Suprapubic skin (tissue), 4 donors: Measurements from ENCODE around the gene NMRK1. TPM values are rescaled to one million over a fixed set of nuclear protein-coding genes. Genes with fewer than 3 reads are reported as not detected.

Experiments
- DNase-seq, 2 donors: peaks; one replicate each; pipeline ENCODE4 v3.0.0-alpha.2; 2019; ENCODE audit warnings: low spot score in 2 of 2
- H3K27ac ChIP-seq: fragments of 200-600 bp; sonication (generic); one replicate; pipeline ENCODE4 v1.5.1; 2019
- H3K27me3 ChIP-seq: fragments of 200-600 bp; sonication (generic); one replicate; pipeline ENCODE4 v1.5.1; 2019
- H3K36me3 ChIP-seq: fragments of 200-600 bp; sonication (generic); one replicate; pipeline ENCODE4 v1.5.1; 2019
- H3K4me1 ChIP-seq: fragments of 200-600 bp; sonication (generic); one replicate; pipeline ENCODE4 v1.5.1; 2019
- H3K4me3 ChIP-seq: fragments of 200-600 bp; sonication (generic); one replicate; pipeline ENCODE4 v1.5.1; 2019; ENCODE audit warnings: mild to moderate bottlenecking
- H3K9me3 ChIP-seq: fragments of 200-600 bp; sonication (generic); one replicate; pipeline ENCODE4 v1.5.1; 2019
- CTCF ChIP-seq, 2 donors: fragments of 200-600 bp in 1 of 2; fragments of 450-650 bp in 1 of 2; sonication (generic) in 1 of 2; IDR thresholded peaks; one replicate each; pipeline ENCODE4 v1.5.1; 2016 to 2019; ENCODE audit warnings: antibody characterized with exemption in 2 of 2, mild to moderate bottlenecking in 1 of 2, moderate library complexity in 1 of 2
- EP300 ChIP-seq: sonication (generic); formaldehyde crosslinking; IDR thresholded peaks from one replicate; pipeline ENCODE4 v1.6.1; 2017; ENCODE audit warnings: antibody characterized with exemption
- POLR2A ChIP-seq, 2 donors: fragments of 450-650 bp; IDR thresholded peaks; one replicate each; pipeline ENCODE4 v1.6.1; 2017; ENCODE audit warnings: antibody characterized with exemption in 2 of 2, mild to moderate bottlenecking in 2 of 2, moderate library complexity in 2 of 2
- POLR2AphosphoS5 ChIP-seq, 3 donors: sonication (generic); formaldehyde crosslinking; IDR thresholded peaks; one replicate each; pipeline ENCODE4 v1.6.1; 2017; ENCODE audit warnings: antibody characterized with exemption in 3 of 3
- WGBS: methylation state at CpG from one replicate; pipeline ENCODE4 v1.1.5; 2018; 5-methylcytosine and 5-hydroxymethylcytosine counted together
- total RNA-seq, 4 donors: library from RNA; depleted of rRNA; stranded (reverse); fragments of >200 nt; gene quantifications; one replicate each; pipeline ENCODE4 v1.1.0, GENCODE V29; 2016

The NMRK1 gene
- 10 to 100 TPM; 22.1 to 63.3 (median 33.7) TPM for total RNA-seq

DNA sequence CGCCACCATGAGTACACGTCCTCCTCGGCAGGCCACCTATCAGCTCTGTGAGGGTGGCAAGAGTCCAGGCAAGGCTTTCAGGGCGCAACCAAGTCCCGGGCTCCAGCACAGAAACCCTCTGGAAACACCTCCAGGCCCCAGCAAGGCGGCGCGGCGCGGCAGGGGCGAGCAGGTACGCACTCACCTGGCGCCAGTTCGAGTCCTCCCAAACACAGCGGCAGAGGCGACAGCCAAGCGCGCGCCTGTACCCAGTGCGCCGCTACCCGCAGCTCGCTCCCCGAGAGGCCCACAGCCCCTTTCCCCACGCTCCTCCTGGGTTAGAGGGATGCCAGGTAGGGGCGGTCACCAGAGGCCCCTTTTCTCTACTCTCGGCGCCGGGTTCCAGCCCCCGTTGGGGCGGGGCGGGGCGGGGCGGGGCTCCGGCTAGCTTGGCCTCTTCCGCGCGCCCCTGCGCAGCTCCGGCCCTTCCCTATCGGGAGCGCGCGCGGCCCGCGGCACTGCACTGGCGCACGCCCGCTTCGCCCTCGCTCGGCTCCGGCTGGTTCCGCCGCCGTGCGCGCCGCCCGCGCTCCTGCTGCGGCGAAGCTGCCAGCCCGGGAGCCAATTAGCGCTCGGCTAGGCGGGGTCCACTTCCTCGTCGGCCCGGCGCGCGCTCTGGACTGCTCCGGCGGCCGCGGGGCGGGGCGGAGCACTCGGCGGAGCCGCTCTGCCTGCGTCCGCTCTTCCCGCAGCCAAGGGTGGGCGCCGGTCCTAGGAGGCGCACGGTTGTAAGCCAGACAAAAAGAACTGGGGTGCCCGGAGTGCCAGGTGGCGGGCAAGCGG is at the start of gene NMRK1, which contains the start of gene OSTF1:
Gene NMRK1, minus strand, starts transcription at position 332 of the 822 bp plus-strand sequence. CDS start 5,040 bp downstream, outside the sequence.
Gene OSTF1, plus strand, starts transcription at position 691 of the 822 bp plus-strand sequence. CDS start 179 bp downstream, outside the sequence.
- peak within 1 kb of the TSS; percentile 95 for H3K27ac ChIP-seq
- peak; percentile 95 for DNase-seq
- peak within 1 kb of the TSS; percentile 68 for H3K4me3 ChIP-seq
- H3K27me3 ChIP-seq, result no peaks in the 10 kb centered on the region
- peaks cover 74% of the 10 kb centered on the region for H3K4me1 ChIP-seq
- TF ChIP-seq CTCF (IDR thresholded peaks at IDR 0.05) (no peak), POLR2A (IDR thresholded peaks at IDR 0.05) (peak; percentile 75 to 93), POLR2AphosphoS5 (IDR thresholded peaks at IDR 0.05) (peak; percentile 55 to 92 (median 77))
- H3K9me3 ChIP-seq, result no peaks in the 10 kb centered on the region
- 0% methylated on average over 39 of the region's 93 CpGs for WGBS
- no peaks in the 10 kb centered on the region for H3K36me3 ChIP-seq

- peaks cover 76% of the 10 kb centered on the region for H3K36me3 ChIP-seq
- no peak for DNase-seq
Observed at GRCh38 chr9:75134495-75134894, 46.5 kb upstream of the NMRK1 start.

GRCh38 chr9:75133396-75133795 is 45.4 kb upstream of the NMRK1 start:
- no peak for DNase-seq
- H3K4me1 ChIP-seq, result no peaks in the 10 kb centered on the region
- peaks cover 67% of the 10 kb centered on the region for H3K36me3 ChIP-seq
- TF ChIP-seq POLR2AphosphoS5 (IDR thresholded peaks at IDR 0.05) (no peak), POLR2A (IDR thresholded peaks at IDR 0.05) (no peak), CTCF (IDR thresholded peaks at IDR 0.05) (no peak), EP300 (no peak)
- no peak overlapping the region for H3K27ac ChIP-seq
- 96% methylated on average over 3 of the region's 3 CpGs for WGBS
- H3K27me3 ChIP-seq, result no peaks in the 10 kb centered on the region
- H3K9me3 ChIP-seq, result no peaks in the 10 kb centered on the region
- no peak overlapping the region for H3K4me3 ChIP-seq

More at GRCh38 chr9:75134495-75134894, 46.5 kb upstream of the NMRK1 start:
- TF ChIP-seq CTCF (IDR thresholded peaks at IDR 0.05), result no peak
- no peak for TF ChIP-seq POLR2A (IDR thresholded peaks at IDR 0.05)
- no peak for TF ChIP-seq POLR2AphosphoS5 (IDR thresholded peaks at IDR 0.05)
- no peak for TF ChIP-seq EP300
- Histone ChIP-seq H3K27me3 (no peaks in the 10 kb centered on the region), H3K4me3 (no peak overlapping the region), H3K27ac (no peak overlapping the region), H3K9me3 (no peaks in the 10 kb centered on the region), H3K4me1 (no peaks in the 10 kb centered on the region)
- 98% methylated on average over 2 of the region's 2 CpGs for WGBS

- H3K4me3 ChIP-seq, result no peak overlapping the region
- H3K36me3 ChIP-seq, result peaks cover 56% of the 10 kb centered on the region
- no peaks in the 10 kb centered on the region for H3K4me1 ChIP-seq
- no peak for TF ChIP-seq EP300
- no peak for TF ChIP-seq POLR2A (IDR thresholded peaks at IDR 0.05)
- no peak for TF ChIP-seq CTCF (IDR thresholded peaks at IDR 0.05)
- no peak for TF ChIP-seq POLR2AphosphoS5 (IDR thresholded peaks at IDR 0.05)
- no peak overlapping the region for H3K27ac ChIP-seq
- no peak for DNase-seq
- H3K27me3 ChIP-seq, result no peaks in the 10 kb centered on the region
- no peaks in the 10 kb centered on the region for H3K9me3 ChIP-seq
- 81% methylated on average over 4 of the region's 4 CpGs for WGBS
Observed at GRCh38 chr9:75132244-75132643, 44.3 kb upstream of the NMRK1 start.

DNA sequence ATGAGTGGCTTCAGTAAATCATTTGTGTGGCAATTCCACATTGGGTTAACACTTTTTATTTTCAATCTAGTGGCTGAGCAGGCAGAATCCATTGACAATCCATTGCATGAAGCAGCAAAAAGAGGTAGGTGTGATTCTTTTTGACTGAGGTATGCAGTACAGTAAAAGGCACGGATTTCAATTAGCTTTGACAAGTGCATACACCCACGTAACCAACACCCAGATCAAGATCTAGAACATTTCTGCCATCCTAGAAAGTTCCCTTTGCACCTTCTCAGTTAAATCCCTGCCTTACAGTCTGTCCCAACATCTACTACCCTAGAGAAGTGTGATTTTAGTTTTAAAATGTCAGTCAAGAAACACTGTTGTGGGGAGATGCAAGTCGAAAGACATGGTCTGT is 43.7 kb upstream of the NMRK1 start:
- Histone ChIP-seq H3K27me3 (no peaks in the 10 kb centered on the region), H3K27ac (no peak overlapping the region), H3K9me3 (no peaks in the 10 kb centered on the region), H3K36me3 (peaks cover 52% of the 10 kb centered on the region), H3K4me1 (no peaks in the 10 kb centered on the region), H3K4me3 (no peak overlapping the region)
- DNase-seq, result no peak
- WGBS, result 84% methylated on average over 3 of the region's 3 CpGs
- no peak for TF ChIP-seq POLR2AphosphoS5 (IDR thresholded peaks at IDR 0.05)
- no peak for TF ChIP-seq POLR2A (IDR thresholded peaks at IDR 0.05)
- TF ChIP-seq EP300, result no peak
- no peak for TF ChIP-seq CTCF (IDR thresholded peaks at IDR 0.05)
